SK-N-MC (cell line): ENCODE results near the gene HAVCR1.
"Not testable (repeated sequence)": the region's sequence is repeated elsewhere in the genome, so short reads cannot be mapped to it uniquely, and the experiment has no call there.

Experiments used
- DNase-seq: peaks from one replicate; pipeline ENCODE4 v3.0.0-alpha.2; 2011; ENCODE audit warnings: low read depth, low spot score
- H3K27ac ChIP-seq: fragments of 200-600 bp; sonication (generic); 2 replicates; pipeline ENCODE4 v1.5.1; 2016; ENCODE audit warnings: mixed run types
- H3K36me3 ChIP-seq: fragments of 200-600 bp; sonication (generic); 2 replicates; pipeline ENCODE4 v1.6.1; 2017; ENCODE audit warnings: antibody characterized with exemption, low read length, mixed read lengths; ENCODE audit not compliant: insufficient read depth
- H3K4me3 ChIP-seq: fragments of 200-600 bp; sonication (generic); 2 replicates; pipeline ENCODE4 v1.5.1; 2016
- H3K9ac ChIP-seq: fragments of 200-600 bp; sonication (generic); 2 replicates; pipeline ENCODE4 v1.8.0; 2017; ENCODE audit warnings: mixed run types, mixed read lengths; ENCODE audit not compliant: insufficient read length
- H3K9me3 ChIP-seq: fragments of 200-600 bp; sonication (generic); 2 replicates; pipeline ENCODE4 v1.6.1; 2017; ENCODE audit warnings: low read depth, mild to moderate bottlenecking, antibody characterized with exemption, low read length, moderate library complexity, mixed read lengths
- EZH2 ChIP-seq: fragments of 200-600 bp; sonication (generic); IDR thresholded peaks from one replicate; pipeline ENCODE4 v1.6.1; 2017; ENCODE audit warnings: antibody characterized with exemption
- FOXP2 ChIP-seq: optimal IDR thresholded peaks from 2 replicates; pipeline ENCODE3; 2011; ENCODE audit warnings: mild to moderate bottlenecking, moderate library complexity; ENCODE audit not compliant: insufficient read depth; ENCODE audit errors: extremely low read length, control extremely low read depth
- POLR2AphosphoS5 ChIP-seq: IDR thresholded peaks from 2 replicates; pipeline ENCODE4 v1.6.1; 2012; ENCODE audit warnings: mild to moderate bottlenecking, low read depth, low read length, borderline replicate concordance

HAVCR1 gene

DNA sequence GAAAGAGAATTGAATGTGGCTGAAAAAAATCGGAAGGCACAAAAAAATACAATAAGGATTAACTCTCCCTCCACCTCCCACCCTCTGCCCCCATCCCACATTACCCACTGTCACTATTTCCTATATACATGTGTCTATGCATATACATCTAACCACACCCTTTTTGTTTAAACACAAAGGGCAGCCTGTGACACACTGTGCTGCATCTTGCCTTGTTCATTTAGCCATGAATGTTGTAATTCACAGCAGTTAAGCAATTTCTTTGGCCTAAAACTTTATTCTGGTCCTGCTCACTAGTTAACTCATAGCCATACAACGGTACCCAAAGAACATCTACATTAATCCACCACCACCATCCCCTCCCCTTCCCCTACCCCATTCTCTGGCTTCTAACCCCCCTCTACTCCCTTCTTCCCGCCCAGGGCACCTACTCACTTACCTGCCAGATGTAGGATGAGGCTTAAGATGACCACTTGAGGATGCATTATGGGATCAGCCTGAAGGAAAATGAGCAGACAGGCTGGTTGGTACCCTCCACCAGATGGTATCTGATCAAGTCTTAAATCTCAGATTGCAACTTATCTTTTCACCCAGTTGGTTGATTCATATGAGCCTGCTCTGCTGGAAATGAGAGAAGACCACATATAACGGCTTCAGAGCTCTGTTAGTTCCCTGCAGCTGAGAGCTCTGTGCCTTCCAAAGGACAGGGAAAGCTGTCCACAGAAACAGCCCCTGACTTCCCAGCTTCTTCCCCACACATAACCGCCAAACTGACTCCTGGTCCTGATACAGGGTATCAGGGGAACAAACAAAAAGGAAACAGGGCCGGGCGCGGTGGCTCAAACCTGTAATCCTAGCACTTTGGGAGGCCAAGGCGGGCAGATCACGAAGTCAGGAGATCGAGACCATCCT, 1.2 kb downstream of the HAVCR1 start:
- no peaks in the 10 kb centered on the region for H3K36me3 ChIP-seq
- DNase-seq, result no peak
- H3K9me3 ChIP-seq, result no peaks in the 10 kb centered on the region
- H3K27ac ChIP-seq, result no peak overlapping the region
- no peak overlapping the region for H3K4me3 ChIP-seq
- no peak for TF ChIP-seq FOXP2
- TF ChIP-seq EZH2, result no peak
- TF ChIP-seq POLR2AphosphoS5, result no peak
- no peak overlapping the region for H3K9ac ChIP-seq

DNA sequence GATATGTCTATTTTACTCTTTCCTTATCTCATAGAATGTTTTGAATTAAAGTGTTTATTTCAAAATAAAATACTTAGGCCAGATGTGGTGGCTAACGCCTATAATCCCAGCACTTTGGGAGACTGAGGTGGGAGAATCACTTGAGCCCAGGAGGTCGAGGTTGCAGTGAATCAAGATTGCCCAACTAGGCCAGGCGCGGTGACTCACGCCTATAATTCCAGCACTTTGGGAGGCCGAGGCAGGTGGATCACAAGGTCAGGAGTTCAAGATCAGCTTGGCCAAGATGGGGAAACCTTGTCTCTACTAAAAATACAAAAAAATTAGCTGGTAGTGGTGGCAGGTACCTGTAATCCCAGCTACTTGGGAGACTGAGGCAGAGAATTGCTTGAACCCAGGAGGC, 2.1 kb downstream of the HAVCR1 start:
- H3K9me3 ChIP-seq, H3K27ac ChIP-seq, DNase-seq, H3K36me3 ChIP-seq, H3K9ac ChIP-seq, H3K4me3 ChIP-seq: not testable (repeated sequence)

GRCh38 chr5:157051604-157052245, 7.2 kb downstream of the HAVCR1 start:
- DNase-seq, result no peak
- no peak overlapping the region for H3K4me3 ChIP-seq
- H3K27ac ChIP-seq, result no peak overlapping the region
- H3K36me3 ChIP-seq, result no peaks in the 10 kb centered on the region
- H3K9me3 ChIP-seq, result no peaks in the 10 kb centered on the region
- H3K9ac ChIP-seq, result no peak overlapping the region
- TF ChIP-seq POLR2AphosphoS5, result no peak
- no peak for TF ChIP-seq EZH2
- TF ChIP-seq FOXP2, result no peak

DNA sequence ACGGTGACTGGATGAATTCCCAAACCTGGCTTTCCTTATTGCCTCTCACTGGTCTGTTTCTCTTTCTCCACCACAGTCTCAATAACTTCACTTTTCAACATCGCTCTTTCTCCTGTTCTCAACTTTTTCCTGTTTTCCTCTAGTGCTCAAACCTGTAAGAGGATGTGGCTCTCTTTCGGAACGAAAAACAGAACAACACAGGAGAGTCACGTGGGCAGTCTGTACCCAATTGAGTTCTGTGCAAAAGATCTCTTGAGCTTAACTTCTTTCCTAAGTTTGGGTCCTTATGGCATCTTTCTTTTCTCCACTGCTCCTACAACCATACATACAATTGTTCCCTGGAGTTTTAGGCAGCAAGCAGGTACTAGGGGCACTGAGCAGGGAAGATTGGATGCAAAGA, 8.9 kb downstream of the HAVCR1 start:
- DNase-seq, result no peak
- Histone ChIP-seq H3K36me3 (no peaks in the 10 kb centered on the region), H3K9me3 (no peaks in the 10 kb centered on the region), H3K4me3 (no peak overlapping the region), H3K9ac (no peak overlapping the region), H3K27ac (no peak overlapping the region)
- TF ChIP-seq POLR2AphosphoS5, result no peak
- no peak for TF ChIP-seq EZH2
- no peak for TF ChIP-seq FOXP2

GRCh38 chr5:157049605-157050004, 9.3 kb downstream of the HAVCR1 start:
- no peaks in the 10 kb centered on the region for H3K36me3 ChIP-seq
- no peak for DNase-seq
- H3K27ac ChIP-seq, result no peak overlapping the region
- H3K9me3 ChIP-seq, result no peaks in the 10 kb centered on the region
- TF ChIP-seq FOXP2 (no peak), EZH2 (no peak), POLR2AphosphoS5 (no peak)
- H3K4me3 ChIP-seq, result no peak overlapping the region
- no peak overlapping the region for H3K9ac ChIP-seq

GRCh38 chr5:157047898-157048297, 11.0 kb downstream of the HAVCR1 start:
- Histone ChIP-seq H3K27ac (no peak overlapping the region), H3K9ac (no peak overlapping the region), H3K36me3 (no peaks in the 10 kb centered on the region), H3K9me3 (no peaks in the 10 kb centered on the region), H3K4me3 (no peak overlapping the region)
- DNase-seq, result no peak
- TF ChIP-seq FOXP2, result no peak
- TF ChIP-seq EZH2, result no peak
- TF ChIP-seq POLR2AphosphoS5, result no peak

DNA sequence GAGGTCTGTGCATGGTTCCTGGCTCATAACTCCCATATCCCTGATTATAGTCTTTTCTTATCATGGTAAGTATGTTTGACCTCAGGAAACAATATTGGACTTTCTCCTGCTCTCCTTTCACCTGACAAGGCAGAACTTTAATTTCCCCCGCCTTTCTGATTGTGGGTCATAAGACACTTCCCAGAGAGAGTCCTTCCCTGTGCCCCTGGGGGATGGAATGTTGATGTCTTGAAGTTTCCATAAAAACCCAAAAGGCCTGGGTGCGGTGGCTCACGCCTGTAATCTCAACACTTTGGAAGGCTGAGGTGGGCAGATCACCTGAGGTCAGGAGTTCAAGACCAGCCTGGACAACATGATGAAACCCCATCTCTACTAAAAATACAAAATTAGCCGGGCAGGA, 11.9 kb downstream of the HAVCR1 start:
- not testable (repeated sequence) for H3K4me3 ChIP-seq, H3K9ac ChIP-seq, H3K9me3 ChIP-seq, H3K36me3 ChIP-seq, H3K27ac ChIP-seq, DNase-seq

GRCh38 chr5:157046041-157046440, 12.9 kb downstream of the HAVCR1 start:
- H3K9me3 ChIP-seq, result no peaks in the 10 kb centered on the region
- no peak overlapping the region for H3K27ac ChIP-seq
- TF ChIP-seq FOXP2 (no peak), EZH2 (no peak)
- no peak overlapping the region for H3K4me3 ChIP-seq
- H3K36me3 ChIP-seq, result no peaks in the 10 kb centered on the region
- DNase-seq, result no peak
- H3K9ac ChIP-seq, result no peak overlapping the region

DNA sequence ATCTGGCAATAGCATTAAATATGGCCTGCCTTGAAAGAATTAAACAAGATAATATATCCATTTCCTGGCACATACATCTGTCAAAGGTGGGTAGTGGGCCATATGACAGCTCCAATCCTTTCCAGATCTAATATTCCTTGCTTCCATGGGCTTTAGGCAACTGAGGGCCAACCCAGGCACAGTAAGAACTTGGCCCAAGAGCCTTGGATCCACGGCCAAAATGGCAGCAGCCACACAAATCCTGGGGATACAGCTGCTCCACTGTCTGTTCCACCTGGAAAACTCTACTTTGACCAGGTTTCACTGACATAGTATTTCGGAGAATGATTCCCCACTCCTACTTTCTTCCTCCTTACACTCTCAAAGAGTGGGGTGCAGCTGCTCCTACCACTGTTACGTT, 13.3 kb downstream of the HAVCR1 start:
- no peaks in the 10 kb centered on the region for H3K9me3 ChIP-seq
- no peak for DNase-seq
- no peaks in the 10 kb centered on the region for H3K36me3 ChIP-seq
- H3K9ac ChIP-seq, result no peak overlapping the region
- TF ChIP-seq EZH2 (no peak), POLR2AphosphoS5 (no peak), FOXP2 (no peak)
- H3K27ac ChIP-seq, result no peak overlapping the region
- no peak overlapping the region for H3K4me3 ChIP-seq
